ENCODE measurements around the gene GLB1L2. TPM values are rescaled to one million over a fixed set of nuclear protein-coding genes. Genes with fewer than 3 reads are reported as not detected.
A peak's percentile ranks its signal among the peaks of the same experiment; 100 is the strongest.

Gene GLB1L2
- total RNA-seq, 3 donors from 2014 or later (not counting 1 experiment from before 2014, with no cell fraction given): 0.57 to 3.3 (median 0.61) TPM

- H3K36me3 Mint-ChIP-seq: no peaks in the 10 kb centered on the region
- H3K27ac Mint-ChIP-seq: peak overlapping the region; percentile 6 to 81
- no peak for DNase-seq
- H3K4me1 Mint-ChIP-seq: peaks cover 68 to 74% of the 10 kb centered on the region in 2 donors
- H3K27me3 Mint-ChIP-seq (ENCODE audit: low read depth in 2 of 2): peaks cover 0 to 3% of the 10 kb centered on the region in 2 donors
- no peak overlapping the region for H3K4me3 ChIP-seq (ENCODE audit: low read length)
- no peak for TF ChIP-seq CTCF (IDR thresholded peaks at IDR 0.05)
- peak overlapping the region; percentile 79 for H3K4me3 Mint-ChIP-seq
- H3K27me3 ChIP-seq (ENCODE audit: control insufficient read depth, insufficient read depth, low read length): peaks cover 12% of the 10 kb centered on the region
- intact Hi-C loops (cut with micrococcal nuclease): no loop called here
- H3K27ac ChIP-seq (ENCODE audit: low read length): no peak overlapping the region
- 86% methylated on average over 21 of the region's 21 CpGs for WGBS (ENCODE audit: insufficient coverage)
- H3K36me3 ChIP-seq (ENCODE audit: control insufficient read depth, insufficient read depth, low read length): no peaks in the 10 kb centered on the region
- peaks cover 3% of the 10 kb centered on the region for H3K9me3 ChIP-seq (ENCODE audit: control insufficient read depth, insufficient read depth, low read length)
- peak; percentile 34 to 47 (median 44) for ATAC-seq
- H3K9me3 Mint-ChIP-seq: no peaks in the 10 kb centered on the region
- peaks cover 63% of the 10 kb centered on the region for H3K4me1 ChIP-seq (ENCODE audit: control insufficient read depth, insufficient read depth, low read length)
Measured at GRCh38 chr11:134387501-134387900, 55.7 kb downstream of the GLB1L2 start.

- H3K36me3 ChIP-seq (ENCODE audit: control insufficient read depth, insufficient read depth, low read length): no peaks in the 10 kb centered on the region
- Mint-ChIP-seq H3K9me3 (no peaks in the 10 kb centered on the region), H3K27me3 (ENCODE audit: low read depth in 2 of 2) (peaks cover 0 to 3% of the 10 kb centered on the region in 2 donors), H3K4me1 (peaks cover 74 to 80% of the 10 kb centered on the region in 2 donors), H3K36me3 (no peaks in the 10 kb centered on the region), H3K4me3 (peak overlapping the region; percentile 68), H3K27ac (peak overlapping the region; percentile 22 to 26)
- H3K9me3 ChIP-seq (ENCODE audit: control insufficient read depth, insufficient read depth, low read length): peaks cover 3% of the 10 kb centered on the region
- peaks cover 12% of the 10 kb centered on the region for H3K27me3 ChIP-seq (ENCODE audit: control insufficient read depth, insufficient read depth, low read length)
- no peak overlapping the region for H3K4me3 ChIP-seq (ENCODE audit: low read length)
- H3K4me1 ChIP-seq (ENCODE audit: control insufficient read depth, insufficient read depth, low read length): peaks cover 63% of the 10 kb centered on the region
- intact Hi-C loops (cut with micrococcal nuclease): no loop called here
- DNase-seq (no peak), ATAC-seq (no peak)
- 84% methylated on average over 4 of the region's 4 CpGs for WGBS (ENCODE audit: insufficient coverage)
- H3K27ac ChIP-seq (ENCODE audit: low read length): no peak overlapping the region
- TF ChIP-seq CTCF (IDR thresholded peaks at IDR 0.05): no peak
Measured at GRCh38 chr11:134388590-134388989, 56.8 kb downstream of the GLB1L2 start.

- peaks cover 3% of the 10 kb centered on the region for H3K9me3 ChIP-seq (ENCODE audit: control insufficient read depth, insufficient read depth, low read length)
- peaks cover 80 to 89% of the 10 kb centered on the region in 2 donors for H3K4me1 Mint-ChIP-seq
- peaks cover 63% of the 10 kb centered on the region for H3K4me1 ChIP-seq (ENCODE audit: control insufficient read depth, insufficient read depth, low read length)
- DNase-seq (no peak), ATAC-seq (no peak)
- no peaks in the 10 kb centered on the region for H3K36me3 Mint-ChIP-seq
- no peaks in the 10 kb centered on the region for H3K9me3 Mint-ChIP-seq
- intact Hi-C loops (cut with micrococcal nuclease): no loop called here
- TF ChIP-seq CTCF (IDR thresholded peaks at IDR 0.05): no peak
- no peak overlapping the region for H3K4me3 ChIP-seq (ENCODE audit: low read length)
- H3K27ac Mint-ChIP-seq: peak overlapping the region; percentile 22 to 26
- 91% methylated on average over 25 of the region's 25 CpGs for WGBS (ENCODE audit: insufficient coverage)
- peaks cover 0 to 3% of the 10 kb centered on the region in 2 donors for H3K27me3 Mint-ChIP-seq (ENCODE audit: low read depth in 2 of 2)
- H3K27ac ChIP-seq (ENCODE audit: low read length): no peak overlapping the region
- no peaks in the 10 kb centered on the region for H3K36me3 ChIP-seq (ENCODE audit: control insufficient read depth, insufficient read depth, low read length)
- H3K27me3 ChIP-seq (ENCODE audit: control insufficient read depth, insufficient read depth, low read length): peaks cover 5% of the 10 kb centered on the region
- H3K4me3 Mint-ChIP-seq: peak overlapping the region; percentile 68
Measured at GRCh38 chr11:134389464-134390180, 57.8 kb downstream of the GLB1L2 start.

Measured in natural killer cell (primary cell).